HG03439 (cell line): ENCODE measurements around the gene ADCY4.
"Not testable (repeated sequence)": the region's sequence is repeated elsewhere in the genome, so short reads cannot be mapped to it uniquely, and the experiment has no call there.

Source experiments
- ATAC-seq: cut with Tn5 transposase; IDR thresholded peaks from one replicate; pipeline ENCODE4 v1.9.1; 2021; ENCODE audit warnings: mild to moderate bottlenecking, moderate library complexity; ENCODE audit not compliant: unreplicated experiment

ADCY4 gene

GRCh38 chr14:24339284-24340151, 4.6 kb upstream of the ADCY4 start, which contains the start of gene RIPK3:
Gene RIPK3, minus strand, starts transcription at chr14:24339991. Its CDS starts 165 bp downstream, at chr14:24339826.
- peak; percentile 78 for ATAC-seq

- no peak for ATAC-seq
Observed at GRCh38 chr14:24338843-24339242, 4.0 kb upstream of the ADCY4 start.

GRCh38 chr14:24337824-24338175, 2.9 kb upstream of the ADCY4 start:
- ATAC-seq, result no peak

- ATAC-seq, result no peak
Observed at GRCh38 chr14:24337144-24337823, 2.4 kb upstream of the ADCY4 start.

GRCh38 chr14:24335461-24336171, 745 bp upstream of the ADCY4 start:
- ATAC-seq, result no peak

GRCh38 chr14:24332268-24332993, 2.4 kb downstream of the ADCY4 start:
- peak; percentile 82 for ATAC-seq

- ATAC-seq, result no peak
Observed at GRCh38 chr14:24331731-24332267, 3.1 kb downstream of the ADCY4 start.

- no peak for ATAC-seq
Observed at GRCh38 chr14:24330973-24331674, 3.7 kb downstream of the ADCY4 start.

- no peak for ATAC-seq
Observed at GRCh38 chr14:24329736-24330135, 5.1 kb downstream of the ADCY4 start.

- ATAC-seq, result no peak
Observed at GRCh38 chr14:24329073-24329663, 5.7 kb downstream of the ADCY4 start.

GRCh38 chr14:24327914-24328313, 7.0 kb downstream of the ADCY4 start:
- ATAC-seq, result not testable (repeated sequence)

- no peak for ATAC-seq
Observed at GRCh38 chr14:24327303-24327702, 7.6 kb downstream of the ADCY4 start.

- ATAC-seq, result no peak
Observed at GRCh38 chr14:24325963-24326362, 8.9 kb downstream of the ADCY4 start.

- no peak for ATAC-seq
Observed at GRCh38 chr14:24325041-24325530, 9.8 kb downstream of the ADCY4 start.

GRCh38 chr14:24324024-24324423, 10.8 kb downstream of the ADCY4 start:
- no peak for ATAC-seq

GRCh38 chr14:24323341-24323740, 11.5 kb downstream of the ADCY4 start:
- no peak for ATAC-seq

- ATAC-seq, result no peak
Observed at GRCh38 chr14:24322672-24323071, 12.2 kb downstream of the ADCY4 start.

- no peak for ATAC-seq
Observed at GRCh38 chr14:24321212-24321975, 13.5 kb downstream of the ADCY4 start.
